ENCODE measurements around the gene FGF5. TPM values are rescaled to one million over a fixed set of nuclear protein-coding genes. Genes with fewer than 3 reads are reported as not detected.

The FGF5 gene
- total RNA-seq, 1 donor from 2014 or later: not detected

GRCh38 chr4:80237992-80238391 lies 28.5 kb upstream of the FGF5 start:
- Histone ChIP-seq H4K20me1 (ENCODE audit: low read depth) (no peaks in the 10 kb centered on the region), H3K27ac (no peak overlapping the region), H3K27me3 (peaks cover 94% of the 10 kb centered on the region), H3K79me2 (ENCODE audit: low read depth) (no peaks in the 10 kb centered on the region), H2AFZ (replicated peaks) (no peak overlapping the region), H3K4me3 (no peak overlapping the region), H3K9ac (no peak overlapping the region), H3K4me1 (no peaks in the 10 kb centered on the region), H3K36me3 (no peaks in the 10 kb centered on the region), H3K4me2 (no peak overlapping the region), H3K9me3 (ENCODE audit: low read depth) (no peaks in the 10 kb centered on the region), H3F3A (ENCODE audit: low read depth) (no peaks in the 10 kb centered on the region)
- no peak overlapping the region for H3K27ac Mint-ChIP-seq
- H3K36me3 Mint-ChIP-seq: no peaks in the 10 kb centered on the region
- TF ChIP-seq CTCF (IDR thresholded peaks at IDR 0.05) (no peak), EZH2 (IDR thresholded peaks at IDR 0.05) (no peak), EZH2phosphoT487 (IDR thresholded peaks at IDR 0.05) (no peak)
- H3K4me3 Mint-ChIP-seq: no peak overlapping the region
- DNase-seq (ENCODE audit: low spot score): no peak
- H3K9me3 Mint-ChIP-seq: no peaks in the 10 kb centered on the region
- no peaks in the 10 kb centered on the region for H3K4me1 Mint-ChIP-seq
- H3K27me3 Mint-ChIP-seq (ENCODE audit: insufficient read depth, low read depth): peaks cover 3% of the 10 kb centered on the region

- no peaks in the 10 kb centered on the region for H3K36me3 ChIP-seq
- Mint-ChIP-seq H3K27me3 (ENCODE audit: insufficient read depth, low read depth) (peaks cover 7% of the 10 kb centered on the region), H3K4me3 (no peak overlapping the region), H3K4me1 (no peaks in the 10 kb centered on the region), H3K36me3 (no peaks in the 10 kb centered on the region), H3K9me3 (no peaks in the 10 kb centered on the region), H3K27ac (no peak overlapping the region)
- H3K4me1 ChIP-seq: no peaks in the 10 kb centered on the region
- peaks cover 93% of the 10 kb centered on the region for H3K27me3 ChIP-seq
- H3F3A ChIP-seq (ENCODE audit: low read depth): no peaks in the 10 kb centered on the region
- no peak overlapping the region for H3K27ac ChIP-seq
- H3K79me2 ChIP-seq (ENCODE audit: low read depth): no peaks in the 10 kb centered on the region
- no peaks in the 10 kb centered on the region for H4K20me1 ChIP-seq (ENCODE audit: low read depth)
- H3K9me3 ChIP-seq (ENCODE audit: low read depth): no peaks in the 10 kb centered on the region
- H2AFZ ChIP-seq (replicated peaks): no peak overlapping the region
- H3K4me2 ChIP-seq: no peak overlapping the region
- no peak overlapping the region for H3K4me3 ChIP-seq
- no peak for DNase-seq (ENCODE audit: low spot score)
- no peak for TF ChIP-seq EZH2phosphoT487 (IDR thresholded peaks at IDR 0.05)
- no peak for TF ChIP-seq CTCF (IDR thresholded peaks at IDR 0.05)
- no peak for TF ChIP-seq EZH2 (IDR thresholded peaks at IDR 0.05)
- H3K9ac ChIP-seq: no peak overlapping the region
Measured at GRCh38 chr4:80239480-80240150, 26.8 kb upstream of the FGF5 start.

GRCh38 chr4:80240976-80241375 lies 25.5 kb upstream of the FGF5 start:
- Histone ChIP-seq H3F3A (ENCODE audit: low read depth) (no peaks in the 10 kb centered on the region), H3K4me3 (no peak overlapping the region), H3K27ac (no peak overlapping the region), H3K9ac (no peak overlapping the region), H3K27me3 (peaks cover 95% of the 10 kb centered on the region), H3K36me3 (no peaks in the 10 kb centered on the region), H3K4me1 (no peaks in the 10 kb centered on the region), H3K4me2 (no peak overlapping the region), H4K20me1 (ENCODE audit: low read depth) (no peaks in the 10 kb centered on the region), H3K9me3 (ENCODE audit: low read depth) (no peaks in the 10 kb centered on the region), H2AFZ (replicated peaks) (no peak overlapping the region), H3K79me2 (ENCODE audit: low read depth) (no peaks in the 10 kb centered on the region)
- Mint-ChIP-seq H3K36me3 (no peaks in the 10 kb centered on the region), H3K27ac (no peak overlapping the region), H3K4me1 (no peaks in the 10 kb centered on the region), H3K27me3 (ENCODE audit: insufficient read depth, low read depth) (peaks cover 7% of the 10 kb centered on the region), H3K4me3 (no peak overlapping the region), H3K9me3 (no peaks in the 10 kb centered on the region)
- TF ChIP-seq EZH2 (IDR thresholded peaks at IDR 0.05) (no peak), EZH2phosphoT487 (IDR thresholded peaks at IDR 0.05) (no peak), CTCF (IDR thresholded peaks at IDR 0.05) (no peak)
- no peak for DNase-seq (ENCODE audit: low spot score)

Measured in neural progenitor cell (in vitro differentiated cells).